HepG2 (cell line): ENCODE measurements around the gene LOC128125822.

Experiments used
- AHR ChIP-seq: IDR thresholded peaks from 2 replicates; pipeline ENCODE4 v1.6.1; 2018; ENCODE audit warnings: missing genetic modification reagents, missing compliant biosample characterization
- ARNT ChIP-seq: fragments of 450-650 bp; IDR thresholded peaks from 2 replicates; pipeline ENCODE4 v1.6.1; 2017
- CENPT ChIP-seq: sonication (generic); formaldehyde crosslinking; IDR thresholded peaks from 2 replicates; pipeline ENCODE4 v1.8.0; 2022; ENCODE audit warnings: low read depth, mild to moderate bottlenecking, moderate library complexity, missing genetic modification reagents
- HDAC6 ChIP-seq: fragments of 200-600 bp; sonication (generic); IDR thresholded peaks from 2 replicates; pipeline ENCODE4 v1.7.0; 2017; ENCODE audit warnings: mild to moderate bottlenecking, antibody characterized with exemption, low read length, low read depth
- HNRNPL ChIP-seq: fragments of 200-400 bp; formaldehyde crosslinking; IDR thresholded peaks from 2 replicates; pipeline ENCODE4 v1.6.1; 2017; ENCODE audit warnings: mild to moderate bottlenecking, low read depth, low read length
- MED8 ChIP-seq: sonication (generic); formaldehyde crosslinking; IDR thresholded peaks from 2 replicates; pipeline ENCODE4 v1.8.1; 2023; ENCODE audit warnings: mild to moderate bottlenecking, missing genetic modification reagents; ENCODE audit not compliant: insufficient replicate concordance
- REXO4 ChIP-seq: sonication (generic); formaldehyde crosslinking; IDR thresholded peaks from 2 replicates; pipeline ENCODE4 v1.8.0; 2022; ENCODE audit warnings: missing genetic modification reagents, mild to moderate bottlenecking, borderline replicate concordance
- RFXANK ChIP-seq: IDR thresholded peaks from 2 replicates; pipeline ENCODE4 v1.6.1; 2016
- SRY ChIP-seq: sonication (generic); formaldehyde crosslinking; IDR thresholded peaks from 2 replicates; pipeline ENCODE4 v1.8.0; 2022; ENCODE audit warnings: mild to moderate bottlenecking, missing genetic modification reagents
- ZNF260 ChIP-seq: sonication (generic); formaldehyde crosslinking; IDR thresholded peaks from 2 replicates; pipeline ENCODE4 v1.4.0; 2020; ENCODE audit warnings: missing genetic modification reagents, low read depth, mild to moderate bottlenecking, borderline replicate concordance
- ZNF563 ChIP-seq: sonication (generic); formaldehyde crosslinking; IDR thresholded peaks from 2 replicates; pipeline ENCODE4 v1.8.0; 2022; ENCODE audit warnings: mild to moderate bottlenecking, moderate library complexity, missing genetic modification reagents
- ZNF564 ChIP-seq: sonication (generic); formaldehyde crosslinking; IDR thresholded peaks from 2 replicates; pipeline ENCODE4 v1.8.1; 2023; ENCODE audit warnings: mild to moderate bottlenecking, missing genetic modification reagents
- ZNF614 ChIP-seq: IDR thresholded peaks from 2 replicates; pipeline ENCODE4 v1.6.1; 2018; ENCODE audit warnings: missing biosample characterization, missing genetic modification reagents, inconsistent platforms, borderline replicate concordance
- ZNF629 ChIP-seq: sonication (generic); formaldehyde crosslinking; conservative IDR thresholded peaks from 2 replicates; pipeline ENCODE4 v1.5.0; 2020; ENCODE audit warnings: missing genetic modification reagents
- ZNF850 ChIP-seq: sonication (generic); formaldehyde crosslinking; conservative IDR thresholded peaks from 2 replicates; pipeline ENCODE4 v1.9.0; 2021; ENCODE audit warnings: mild to moderate bottlenecking, missing genetic modification reagents
- ZSCAN31 ChIP-seq: sonication (generic); formaldehyde crosslinking; IDR thresholded peaks from 2 replicates; pipeline ENCODE4 v1.5.0; 2020; ENCODE audit warnings: low read depth, mild to moderate bottlenecking, missing genetic modification reagents
- TF ChIP-seq, protein P1 (sequence below): IDR thresholded peaks from 2 replicates; pipeline ENCODE4 v1.6.1; 2018; ENCODE audit warnings: missing genetic modification reagents
- TF ChIP-seq, protein P2 (sequence below): sonication (generic); formaldehyde crosslinking; IDR thresholded peaks from 2 replicates; pipeline ENCODE4 v1.4.0; 2020; ENCODE audit warnings: missing genetic modification reagents
- TF ChIP-seq, protein P3 (sequence below): sonication (generic); formaldehyde crosslinking; IDR thresholded peaks from 2 replicates; pipeline ENCODE4 v1.4.0; 2020; ENCODE audit warnings: low read depth, mild to moderate bottlenecking, missing genetic modification reagents
- TF ChIP-seq, protein P4 (sequence below): sonication (generic); formaldehyde crosslinking; IDR thresholded peaks from 2 replicates; pipeline ENCODE4 v1.5.0; 2020; ENCODE audit warnings: mild to moderate bottlenecking, missing genetic modification reagents
- TF ChIP-seq, protein P5 (sequence below): sonication (generic); formaldehyde crosslinking; conservative IDR thresholded peaks from 2 replicates; pipeline ENCODE4 v1.8.1; 2023; ENCODE audit warnings: missing genetic modification reagents

LOC128125822 gene

DNA sequence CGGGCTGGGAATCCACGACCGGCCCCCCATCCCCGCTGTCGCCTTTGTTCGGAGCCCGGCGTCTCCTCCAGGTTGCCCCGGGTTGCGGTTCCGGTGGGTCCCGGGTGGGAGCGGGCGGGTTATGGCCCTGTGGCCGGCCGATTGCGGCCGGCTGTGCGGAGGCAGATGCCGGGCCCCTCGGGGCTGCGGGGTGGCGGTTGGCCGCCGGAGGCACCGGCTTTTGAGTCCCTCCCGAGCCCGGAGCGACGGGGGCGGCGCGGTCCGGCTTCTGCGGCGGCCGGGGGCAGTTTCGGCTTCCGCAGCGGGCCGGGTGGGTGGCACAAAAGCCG lies 431 bp downstream of the LOC128125822 start (continued):
- TF ChIP-seq, protein P1, sequence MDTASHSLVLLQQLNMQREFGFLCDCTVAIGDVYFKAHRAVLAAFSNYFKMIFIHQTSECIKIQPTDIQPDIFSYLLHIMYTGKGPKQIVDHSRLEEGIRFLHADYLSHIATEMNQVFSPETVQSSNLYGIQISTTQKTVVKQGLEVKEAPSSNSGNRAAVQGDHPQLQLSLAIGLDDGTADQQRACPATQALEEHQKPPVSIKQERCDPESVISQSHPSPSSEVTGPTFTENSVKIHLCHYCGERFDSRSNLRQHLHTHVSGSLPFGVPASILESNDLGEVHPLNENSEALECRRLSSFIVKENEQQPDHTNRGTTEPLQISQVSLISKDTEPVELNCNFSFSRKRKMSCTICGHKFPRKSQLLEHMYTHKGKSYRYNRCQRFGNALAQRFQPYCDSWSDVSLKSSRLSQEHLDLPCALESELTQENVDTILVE (CRISPR knock-in tag) = no peak
- TF ChIP-seq ZNF564 (CRISPR knock-in tag) = 0 out of 2 replicates have a peak, but pooled peaks have one; percentile 1
- no peak for TF ChIP-seq ZNF260 (CRISPR knock-in tag)
- TF ChIP-seq RFXANK (CRISPR knock-in tag) = no peak
- TF ChIP-seq, protein P2, sequence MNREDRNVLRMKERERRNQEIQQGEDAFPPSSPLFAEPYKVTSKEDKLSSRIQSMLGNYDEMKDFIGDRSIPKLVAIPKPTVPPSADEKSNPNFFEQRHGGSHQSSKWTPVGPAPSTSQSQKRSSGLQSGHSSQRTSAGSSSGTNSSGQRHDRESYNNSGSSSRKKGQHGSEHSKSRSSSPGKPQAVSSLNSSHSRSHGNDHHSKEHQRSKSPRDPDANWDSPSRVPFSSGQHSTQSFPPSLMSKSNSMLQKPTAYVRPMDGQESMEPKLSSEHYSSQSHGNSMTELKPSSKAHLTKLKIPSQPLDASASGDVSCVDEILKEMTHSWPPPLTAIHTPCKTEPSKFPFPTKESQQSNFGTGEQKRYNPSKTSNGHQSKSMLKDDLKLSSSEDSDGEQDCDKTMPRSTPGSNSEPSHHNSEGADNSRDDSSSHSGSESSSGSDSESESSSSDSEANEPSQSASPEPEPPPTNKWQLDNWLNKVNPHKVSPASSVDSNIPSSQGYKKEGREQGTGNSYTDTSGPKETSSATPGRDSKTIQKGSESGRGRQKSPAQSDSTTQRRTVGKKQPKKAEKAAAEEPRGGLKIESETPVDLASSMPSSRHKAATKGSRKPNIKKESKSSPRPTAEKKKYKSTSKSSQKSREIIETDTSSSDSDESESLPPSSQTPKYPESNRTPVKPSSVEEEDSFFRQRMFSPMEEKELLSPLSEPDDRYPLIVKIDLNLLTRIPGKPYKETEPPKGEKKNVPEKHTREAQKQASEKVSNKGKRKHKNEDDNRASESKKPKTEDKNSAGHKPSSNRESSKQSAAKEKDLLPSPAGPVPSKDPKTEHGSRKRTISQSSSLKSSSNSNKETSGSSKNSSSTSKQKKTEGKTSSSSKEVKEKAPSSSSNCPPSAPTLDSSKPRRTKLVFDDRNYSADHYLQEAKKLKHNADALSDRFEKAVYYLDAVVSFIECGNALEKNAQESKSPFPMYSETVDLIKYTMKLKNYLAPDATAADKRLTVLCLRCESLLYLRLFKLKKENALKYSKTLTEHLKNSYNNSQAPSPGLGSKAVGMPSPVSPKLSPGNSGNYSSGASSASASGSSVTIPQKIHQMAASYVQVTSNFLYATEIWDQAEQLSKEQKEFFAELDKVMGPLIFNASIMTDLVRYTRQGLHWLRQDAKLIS (CRISPR knock-in tag) = 0 out of 2 replicates have a peak, but pooled peaks have one; percentile 88
- peak; percentile 37; the same call in 1 of the 2 replicates for TF ChIP-seq ZNF850 (CRISPR knock-in tag)
- TF ChIP-seq SRY = no peak
- TF ChIP-seq ZNF563 (CRISPR knock-in tag) = no peak
- TF ChIP-seq, protein P3, sequence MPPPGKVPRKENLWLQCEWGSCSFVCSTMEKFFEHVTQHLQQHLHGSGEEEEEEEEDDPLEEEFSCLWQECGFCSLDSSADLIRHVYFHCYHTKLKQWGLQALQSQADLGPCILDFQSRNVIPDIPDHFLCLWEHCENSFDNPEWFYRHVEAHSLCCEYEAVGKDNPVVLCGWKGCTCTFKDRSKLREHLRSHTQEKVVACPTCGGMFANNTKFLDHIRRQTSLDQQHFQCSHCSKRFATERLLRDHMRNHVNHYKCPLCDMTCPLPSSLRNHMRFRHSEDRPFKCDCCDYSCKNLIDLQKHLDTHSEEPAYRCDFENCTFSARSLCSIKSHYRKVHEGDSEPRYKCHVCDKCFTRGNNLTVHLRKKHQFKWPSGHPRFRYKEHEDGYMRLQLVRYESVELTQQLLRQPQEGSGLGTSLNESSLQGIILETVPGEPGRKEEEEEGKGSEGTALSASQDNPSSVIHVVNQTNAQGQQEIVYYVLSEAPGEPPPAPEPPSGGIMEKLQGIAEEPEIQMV (CRISPR knock-in tag) = peak; percentile 6; the same call in 1 of the 2 replicates
- no peak for TF ChIP-seq ARNT
- TF ChIP-seq ZSCAN31 (CRISPR knock-in tag) = peak; percentile 8; the same call in 1 of the 2 replicates
- TF ChIP-seq, protein P4, sequence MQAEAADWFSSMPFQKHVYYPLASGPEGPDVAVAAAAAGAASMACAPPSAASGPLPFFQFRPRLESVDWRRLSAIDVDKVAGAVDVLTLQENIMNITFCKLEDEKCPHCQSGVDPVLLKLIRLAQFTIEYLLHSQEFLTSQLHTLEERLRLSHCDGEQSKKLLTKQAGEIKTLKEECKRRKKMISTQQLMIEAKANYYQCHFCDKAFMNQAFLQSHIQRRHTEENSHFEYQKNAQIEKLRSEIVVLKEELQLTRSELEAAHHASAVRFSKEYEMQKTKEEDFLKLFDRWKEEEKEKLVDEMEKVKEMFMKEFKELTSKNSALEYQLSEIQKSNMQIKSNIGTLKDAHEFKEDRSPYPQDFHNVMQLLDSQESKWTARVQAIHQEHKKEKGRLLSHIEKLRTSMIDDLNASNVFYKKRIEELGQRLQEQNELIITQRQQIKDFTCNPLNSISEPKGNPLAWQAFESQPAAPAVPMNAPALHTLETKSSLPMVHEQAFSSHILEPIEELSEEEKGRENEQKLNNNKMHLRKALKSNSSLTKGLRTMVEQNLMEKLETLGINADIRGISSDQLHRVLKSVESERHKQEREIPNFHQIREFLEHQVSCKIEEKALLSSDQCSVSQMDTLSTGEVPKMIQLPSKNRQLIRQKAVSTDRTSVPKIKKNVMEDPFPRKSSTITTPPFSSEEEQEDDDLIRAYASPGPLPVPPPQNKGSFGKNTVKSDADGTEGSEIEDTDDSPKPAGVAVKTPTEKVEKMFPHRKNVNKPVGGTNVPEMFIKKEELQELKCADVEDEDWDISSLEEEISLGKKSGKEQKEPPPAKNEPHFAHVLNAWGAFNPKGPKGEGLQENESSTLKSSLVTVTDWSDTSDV (CRISPR knock-in tag) = no peak
- 0 out of 2 replicates have a peak, but pooled peaks have one; percentile 48 for TF ChIP-seq HDAC6
- no peak for TF ChIP-seq AHR
- TF ChIP-seq, protein P5, sequence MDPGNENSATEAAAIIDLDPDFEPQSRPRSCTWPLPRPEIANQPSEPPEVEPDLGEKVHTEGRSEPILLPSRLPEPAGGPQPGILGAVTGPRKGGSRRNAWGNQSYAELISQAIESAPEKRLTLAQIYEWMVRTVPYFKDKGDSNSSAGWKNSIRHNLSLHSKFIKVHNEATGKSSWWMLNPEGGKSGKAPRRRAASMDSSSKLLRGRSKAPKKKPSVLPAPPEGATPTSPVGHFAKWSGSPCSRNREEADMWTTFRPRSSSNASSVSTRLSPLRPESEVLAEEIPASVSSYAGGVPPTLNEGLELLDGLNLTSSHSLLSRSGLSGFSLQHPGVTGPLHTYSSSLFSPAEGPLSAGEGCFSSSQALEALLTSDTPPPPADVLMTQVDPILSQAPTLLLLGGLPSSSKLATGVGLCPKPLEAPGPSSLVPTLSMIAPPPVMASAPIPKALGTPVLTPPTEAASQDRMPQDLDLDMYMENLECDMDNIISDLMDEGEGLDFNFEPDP = no peak
- TF ChIP-seq CENPT = no peak; the same call in 1 of the 2 replicates
- peak; percentile 21; the same call in 1 of the 2 replicates for TF ChIP-seq HNRNPL
- 0 out of 2 replicates have a peak, but pooled peaks have one; percentile 2 for TF ChIP-seq ZNF614
- TF ChIP-seq REXO4 = no peak
- peak; percentile 49 for TF ChIP-seq MED8 (CRISPR knock-in tag)
- TF ChIP-seq ZNF629 = no peak
